Measurements from ENCODE around the gene TOR4A. TPM values are rescaled to one million over a fixed set of nuclear protein-coding genes. Genes with fewer than 3 reads are reported as not detected.
A peak's percentile ranks its signal among the peaks of the same experiment; 100 is the strongest.

TOR4A gene
- total and polyA plus RNA-seq, 2 experiments from 2014 or later: 2.0 to 19.0 TPM

GRCh38 chr9:137309368-137310188 lies 32.1 kb downstream of the TOR4A start (continued):
- TF ChIP-seq, protein P1, sequence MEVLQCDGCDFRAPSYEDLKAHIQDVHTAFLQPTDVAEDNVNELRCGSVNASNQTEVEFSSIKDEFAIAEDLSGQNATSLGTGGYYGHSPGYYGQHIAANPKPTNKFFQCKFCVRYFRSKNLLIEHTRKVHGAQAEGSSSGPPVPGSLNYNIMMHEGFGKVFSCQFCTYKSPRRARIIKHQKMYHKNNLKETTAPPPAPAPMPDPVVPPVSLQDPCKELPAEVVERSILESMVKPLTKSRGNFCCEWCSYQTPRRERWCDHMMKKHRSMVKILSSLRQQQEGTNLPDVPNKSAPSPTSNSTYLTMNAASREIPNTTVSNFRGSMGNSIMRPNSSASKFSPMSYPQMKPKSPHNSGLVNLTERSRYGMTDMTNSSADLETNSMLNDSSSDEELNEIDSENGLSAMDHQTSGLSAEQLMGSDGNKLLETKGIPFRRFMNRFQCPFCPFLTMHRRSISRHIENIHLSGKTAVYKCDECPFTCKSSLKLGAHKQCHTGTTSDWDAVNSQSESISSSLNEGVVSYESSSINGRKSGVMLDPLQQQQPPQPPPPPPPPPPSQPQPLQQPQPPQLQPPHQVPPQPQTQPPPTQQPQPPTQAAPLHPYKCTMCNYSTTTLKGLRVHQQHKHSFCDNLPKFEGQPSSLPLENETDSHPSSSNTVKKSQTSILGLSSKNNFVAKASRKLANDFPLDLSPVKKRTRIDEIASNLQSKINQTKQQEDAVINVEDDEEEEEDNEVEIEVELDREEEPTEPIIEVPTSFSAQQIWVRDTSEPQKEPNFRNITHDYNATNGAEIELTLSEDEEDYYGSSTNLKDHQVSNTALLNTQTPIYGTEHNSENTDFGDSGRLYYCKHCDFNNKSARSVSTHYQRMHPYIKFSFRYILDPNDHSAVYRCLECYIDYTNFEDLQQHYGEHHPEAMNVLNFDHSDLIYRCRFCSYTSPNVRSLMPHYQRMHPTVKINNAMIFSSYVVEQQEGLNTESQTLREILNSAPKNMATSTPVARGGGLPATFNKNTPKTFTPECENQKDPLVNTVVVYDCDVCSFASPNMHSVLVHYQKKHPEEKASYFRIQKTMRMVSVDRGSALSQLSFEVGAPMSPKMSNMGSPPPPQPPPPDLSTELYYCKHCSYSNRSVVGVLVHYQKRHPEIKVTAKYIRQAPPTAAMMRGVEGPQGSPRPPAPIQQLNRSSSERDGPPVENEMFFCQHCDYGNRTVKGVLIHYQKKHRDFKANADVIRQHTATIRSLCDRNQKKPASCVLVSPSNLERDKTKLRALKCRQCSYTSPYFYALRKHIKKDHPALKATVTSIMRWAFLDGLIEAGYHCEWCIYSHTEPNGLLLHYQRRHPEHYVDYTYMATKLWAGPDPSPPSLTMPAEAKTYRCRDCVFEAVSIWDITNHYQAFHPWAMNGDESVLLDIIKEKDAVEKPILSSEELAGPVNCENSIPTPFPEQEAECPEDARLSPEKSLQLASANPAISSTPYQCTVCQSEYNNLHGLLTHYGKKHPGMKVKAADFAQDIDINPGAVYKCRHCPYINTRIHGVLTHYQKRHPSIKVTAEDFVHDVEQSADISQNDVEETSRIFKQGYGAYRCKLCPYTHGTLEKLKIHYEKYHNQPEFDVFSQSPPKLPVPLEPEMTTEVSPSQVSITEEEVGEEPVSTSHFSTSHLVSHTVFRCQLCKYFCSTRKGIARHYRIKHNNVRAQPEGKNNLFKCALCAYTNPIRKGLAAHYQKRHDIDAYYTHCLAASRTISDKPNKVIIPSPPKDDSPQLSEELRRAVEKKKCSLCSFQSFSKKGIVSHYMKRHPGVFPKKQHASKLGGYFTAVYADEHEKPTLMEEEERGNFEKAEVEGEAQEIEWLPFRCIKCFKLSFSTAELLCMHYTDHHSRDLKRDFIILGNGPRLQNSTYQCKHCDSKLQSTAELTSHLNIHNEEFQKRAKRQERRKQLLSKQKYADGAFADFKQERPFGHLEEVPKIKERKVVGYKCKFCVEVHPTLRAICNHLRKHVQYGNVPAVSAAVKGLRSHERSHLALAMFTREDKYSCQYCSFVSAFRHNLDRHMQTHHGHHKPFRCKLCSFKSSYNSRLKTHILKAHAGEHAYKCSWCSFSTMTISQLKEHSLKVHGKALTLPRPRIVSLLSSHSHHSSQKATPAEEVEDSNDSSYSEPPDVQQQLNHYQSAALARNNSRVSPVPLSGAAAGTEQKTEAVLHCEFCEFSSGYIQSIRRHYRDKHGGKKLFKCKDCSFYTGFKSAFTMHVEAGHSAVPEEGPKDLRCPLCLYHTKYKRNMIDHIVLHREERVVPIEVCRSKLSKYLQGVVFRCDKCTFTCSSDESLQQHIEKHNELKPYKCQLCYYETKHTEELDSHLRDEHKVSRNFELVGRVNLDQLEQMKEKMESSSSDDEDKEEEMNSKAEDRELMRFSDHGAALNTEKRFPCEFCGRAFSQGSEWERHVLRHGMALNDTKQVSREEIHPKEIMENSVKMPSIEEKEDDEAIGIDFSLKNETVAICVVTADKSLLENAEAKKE (CRISPR knock-in tag; IDR thresholded peaks at IDR 0.05): no peak
- TF ChIP-seq STAT1 (IDR thresholded peaks at IDR 0.05; ENCODE audit: unreplicated experiment): no peak
- no peak for TF ChIP-seq POLR2AphosphoS5 (IDR thresholded peaks at IDR 0.05; ENCODE audit: low read depth)
- TF ChIP-seq JUNB (IDR thresholded peaks at IDR 0.05; ENCODE audit: unreplicated experiment): no peak
- TF ChIP-seq EZH2 (IDR thresholded peaks at IDR 0.05; ENCODE audit: low read depth, unreplicated experiment): no peak

DNA sequence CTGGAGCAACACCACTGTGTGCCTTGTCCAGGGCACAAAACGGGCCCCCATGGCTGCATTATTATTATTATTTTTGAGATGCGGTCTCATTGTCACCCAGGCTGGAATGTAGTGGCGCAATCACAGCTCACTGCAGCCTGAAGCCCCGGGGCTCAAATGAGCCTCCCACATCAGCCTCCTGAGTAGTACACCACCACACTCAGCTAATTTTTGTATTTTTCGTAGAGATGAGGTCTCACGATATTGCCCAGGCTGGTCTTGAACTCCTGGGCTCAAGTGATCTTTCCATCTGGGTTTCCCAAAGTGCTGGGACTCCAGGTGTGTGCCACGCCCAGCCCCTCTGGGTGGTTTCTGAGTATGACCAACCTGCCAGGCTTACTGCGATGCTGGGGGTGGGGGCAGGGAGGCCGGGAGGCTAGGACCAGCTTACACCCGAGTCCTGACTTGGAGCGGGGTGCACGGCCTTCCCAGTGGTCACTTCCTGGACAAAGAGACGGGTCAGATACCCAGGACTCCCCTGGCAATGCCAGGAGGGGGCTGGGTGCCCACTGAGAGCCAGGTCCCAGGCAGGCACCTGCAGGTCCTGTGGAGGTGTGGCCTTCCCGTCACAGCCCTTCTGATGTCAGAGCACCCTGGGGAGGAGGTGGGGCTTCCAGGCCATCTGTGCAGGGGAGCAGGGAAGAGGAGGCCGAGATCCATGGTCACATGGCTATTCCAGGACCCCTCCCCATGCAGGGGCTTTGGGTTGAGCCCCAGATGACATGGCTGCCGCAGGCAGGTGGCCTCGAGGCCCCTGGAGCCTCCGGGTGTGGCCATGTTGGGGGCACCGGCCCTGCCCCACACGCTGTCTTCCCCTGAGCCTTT lies 32.9 kb downstream of the TOR4A start:
- Histone ChIP-seq H3K79me2 (replicated peaks; ENCODE audit: insufficient read depth) (no peaks in the 10 kb centered on the region), H3K36me3 (ENCODE audit: insufficient read depth) (no peaks in the 10 kb centered on the region), H3K4me1 (ENCODE audit: insufficient read depth) (peaks cover 9% of the 10 kb centered on the region; the same call in 1 of the 2 replicates), H3F3A (replicated peaks; ENCODE audit: low read depth) (no peaks in the 10 kb centered on the region), H4K20me1 (replicated peaks; ENCODE audit: insufficient read depth) (no peaks in the 10 kb centered on the region), H3K27me3 (ENCODE audit: insufficient read depth) (no peaks in the 10 kb centered on the region), H3K4me3 (no peak overlapping the region), H3K27ac (ENCODE audit: low read depth) (no peak overlapping the region), H3K9me2 (ENCODE audit: insufficient read depth) (no peaks in the 10 kb centered on the region), H2AFZ (no peak overlapping the region), H3K4me2 (no peak overlapping the region)
- H3K4me3 Mint-ChIP-seq: no peak overlapping the region
- peaks cover 7% of the 10 kb centered on the region for H3K27me3 Mint-ChIP-seq (ENCODE audit: insufficient read depth, low read depth, poor library complexity)
- no peak overlapping the region for H3K27ac Mint-ChIP-seq
- DNase-seq (ENCODE audit: low spot score) (no peak), ATAC-seq (peak; percentile 4; the same call in 1 of the 3 replicates)
- H3K36me3 Mint-ChIP-seq (ENCODE audit: low read depth): no peaks in the 10 kb centered on the region
- peaks cover 11% of the 10 kb centered on the region for H3K4me1 Mint-ChIP-seq
- no peaks in the 10 kb centered on the region for H3K9me3 Mint-ChIP-seq
- no peak for TF ChIP-seq CREB1 (CRISPR knock-in tag; IDR thresholded peaks at IDR 0.05; ENCODE audit: low read depth)
- TF ChIP-seq EZH2 (IDR thresholded peaks at IDR 0.05; ENCODE audit: low read depth, unreplicated experiment): no peak
- TF ChIP-seq, protein P1 (CRISPR knock-in tag; IDR thresholded peaks at IDR 0.05): no peak

Data from GM23338 (cell line).